ENCODE measurements around the gene DCLRE1B. TPM values are rescaled to one million over a fixed set of nuclear protein-coding genes. Genes with fewer than 3 reads are reported as not detected.

The DCLRE1B gene
- total and polyA plus RNA-seq, 4 donors = 0.82 to 6.6 (median 1.2) TPM

DNA sequence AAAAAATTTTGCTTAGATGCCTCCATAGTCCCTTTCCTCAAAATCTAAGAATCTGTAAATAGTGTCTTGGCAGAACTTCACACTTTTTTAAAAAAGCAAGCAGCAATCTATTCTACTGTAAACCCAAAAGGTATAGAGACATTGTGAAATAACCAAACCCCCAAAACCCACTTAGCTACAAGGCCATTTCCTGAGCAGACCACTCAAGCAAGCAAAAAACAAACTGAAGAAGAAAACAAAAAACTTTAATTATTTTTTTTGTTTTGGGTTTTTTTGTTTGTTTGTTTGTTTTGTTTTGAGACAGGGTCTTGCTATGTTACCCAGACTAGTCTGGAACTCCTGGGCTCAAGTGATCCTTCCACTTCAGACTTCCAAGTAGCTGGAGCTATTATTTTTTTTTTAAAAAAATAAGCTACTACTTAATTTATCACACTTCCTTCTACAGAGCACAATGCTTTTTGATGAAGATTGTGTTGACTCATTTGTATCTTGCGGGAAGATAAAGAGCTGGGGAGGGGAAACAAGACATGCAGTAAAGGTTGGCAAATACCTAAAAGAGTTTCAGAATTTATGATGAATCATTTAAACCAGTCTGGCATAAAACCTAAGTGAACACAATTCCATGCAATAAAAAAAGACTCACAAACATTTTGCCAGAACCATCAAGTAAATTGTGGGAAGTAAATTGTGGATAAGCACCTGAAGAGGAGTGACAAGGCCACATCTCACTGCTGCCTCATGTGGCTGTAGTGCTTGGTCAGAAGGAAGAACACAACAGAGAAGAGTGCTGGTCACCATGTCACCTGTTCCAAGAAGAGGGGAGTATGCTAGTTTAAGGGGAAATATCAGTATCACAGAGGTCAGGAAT lies 30.9 kb upstream of the DCLRE1B start:
- Histone ChIP-seq H3K4me1 (ENCODE audit: control insufficient read depth in 4 of 4, insufficient read depth in 4 of 4, low read length in 3 of 4) (no peaks in the 10 kb centered on the region), H3K4me3 (ENCODE audit: low read depth in 1 of 3, low read length in 3 of 3) (no peak overlapping the region), H3K27me3 (ENCODE audit: control insufficient read depth in 4 of 4, insufficient read depth in 4 of 4, low read length in 3 of 4) (no peaks in the 10 kb centered on the region), H3K9me3 (ENCODE audit: control insufficient read depth in 4 of 4, low read length in 3 of 4) (no peaks in the 10 kb centered on the region), H3K9ac (ENCODE audit: low read depth in 1 of 2, low read length in 2 of 2) (no peak overlapping the region), H3K27ac (ENCODE audit: low read depth in 1 of 2, low read length in 2 of 2) (no peak overlapping the region), H3K36me3 (ENCODE audit: control insufficient read depth in 4 of 4, insufficient read depth in 3 of 4, low read depth in 1 of 4, low read length in 3 of 4) (no peaks in the 10 kb centered on the region)
- WGBS = 70% methylated on average over 1 of the region's 1 CpG
- no peak for TF ChIP-seq HNF4A (conservative IDR thresholded peaks at IDR 0.05)
- no peak for TF ChIP-seq ATF3 (IDR thresholded peaks at IDR 0.05)
- TF ChIP-seq, protein P1, sequence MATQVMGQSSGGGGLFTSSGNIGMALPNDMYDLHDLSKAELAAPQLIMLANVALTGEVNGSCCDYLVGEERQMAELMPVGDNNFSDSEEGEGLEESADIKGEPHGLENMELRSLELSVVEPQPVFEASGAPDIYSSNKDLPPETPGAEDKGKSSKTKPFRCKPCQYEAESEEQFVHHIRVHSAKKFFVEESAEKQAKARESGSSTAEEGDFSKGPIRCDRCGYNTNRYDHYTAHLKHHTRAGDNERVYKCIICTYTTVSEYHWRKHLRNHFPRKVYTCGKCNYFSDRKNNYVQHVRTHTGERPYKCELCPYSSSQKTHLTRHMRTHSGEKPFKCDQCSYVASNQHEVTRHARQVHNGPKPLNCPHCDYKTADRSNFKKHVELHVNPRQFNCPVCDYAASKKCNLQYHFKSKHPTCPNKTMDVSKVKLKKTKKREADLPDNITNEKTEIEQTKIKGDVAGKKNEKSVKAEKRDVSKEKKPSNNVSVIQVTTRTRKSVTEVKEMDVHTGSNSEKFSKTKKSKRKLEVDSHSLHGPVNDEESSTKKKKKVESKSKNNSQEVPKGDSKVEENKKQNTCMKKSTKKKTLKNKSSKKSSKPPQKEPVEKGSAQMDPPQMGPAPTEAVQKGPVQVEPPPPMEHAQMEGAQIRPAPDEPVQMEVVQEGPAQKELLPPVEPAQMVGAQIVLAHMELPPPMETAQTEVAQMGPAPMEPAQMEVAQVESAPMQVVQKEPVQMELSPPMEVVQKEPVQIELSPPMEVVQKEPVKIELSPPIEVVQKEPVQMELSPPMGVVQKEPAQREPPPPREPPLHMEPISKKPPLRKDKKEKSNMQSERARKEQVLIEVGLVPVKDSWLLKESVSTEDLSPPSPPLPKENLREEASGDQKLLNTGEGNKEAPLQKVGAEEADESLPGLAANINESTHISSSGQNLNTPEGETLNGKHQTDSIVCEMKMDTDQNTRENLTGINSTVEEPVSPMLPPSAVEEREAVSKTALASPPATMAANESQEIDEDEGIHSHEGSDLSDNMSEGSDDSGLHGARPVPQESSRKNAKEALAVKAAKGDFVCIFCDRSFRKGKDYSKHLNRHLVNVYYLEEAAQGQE (IDR thresholded peaks at IDR 0.05) = no peak
- no peak for TF ChIP-seq RXRA (IDR thresholded peaks at IDR 0.05)
- TF ChIP-seq NR2F2 (IDR thresholded peaks at IDR 0.05) = no peak
- no peak for TF ChIP-seq RAD21 (IDR thresholded peaks at IDR 0.05)
- no peak for TF ChIP-seq GABPA (IDR thresholded peaks at IDR 0.05 in 1 of 2, conservative IDR thresholded peaks at IDR 0.05 in 1 of 2)
- TF ChIP-seq, protein P2, sequence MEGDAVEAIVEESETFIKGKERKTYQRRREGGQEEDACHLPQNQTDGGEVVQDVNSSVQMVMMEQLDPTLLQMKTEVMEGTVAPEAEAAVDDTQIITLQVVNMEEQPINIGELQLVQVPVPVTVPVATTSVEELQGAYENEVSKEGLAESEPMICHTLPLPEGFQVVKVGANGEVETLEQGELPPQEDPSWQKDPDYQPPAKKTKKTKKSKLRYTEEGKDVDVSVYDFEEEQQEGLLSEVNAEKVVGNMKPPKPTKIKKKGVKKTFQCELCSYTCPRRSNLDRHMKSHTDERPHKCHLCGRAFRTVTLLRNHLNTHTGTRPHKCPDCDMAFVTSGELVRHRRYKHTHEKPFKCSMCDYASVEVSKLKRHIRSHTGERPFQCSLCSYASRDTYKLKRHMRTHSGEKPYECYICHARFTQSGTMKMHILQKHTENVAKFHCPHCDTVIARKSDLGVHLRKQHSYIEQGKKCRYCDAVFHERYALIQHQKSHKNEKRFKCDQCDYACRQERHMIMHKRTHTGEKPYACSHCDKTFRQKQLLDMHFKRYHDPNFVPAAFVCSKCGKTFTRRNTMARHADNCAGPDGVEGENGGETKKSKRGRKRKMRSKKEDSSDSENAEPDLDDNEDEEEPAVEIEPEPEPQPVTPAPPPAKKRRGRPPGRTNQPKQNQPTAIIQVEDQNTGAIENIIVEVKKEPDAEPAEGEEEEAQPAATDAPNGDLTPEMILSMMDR (IDR thresholded peaks at IDR 0.05; ENCODE audit: low read depth, low read length, missing input control) = no peak
- TF ChIP-seq JUND (IDR thresholded peaks at IDR 0.05) = no peak
- TF ChIP-seq SP1 (IDR thresholded peaks at IDR 0.05) = no peak
- TF ChIP-seq YY1 (IDR thresholded peaks at IDR 0.05) = no peak
- TF ChIP-seq, protein P3, sequence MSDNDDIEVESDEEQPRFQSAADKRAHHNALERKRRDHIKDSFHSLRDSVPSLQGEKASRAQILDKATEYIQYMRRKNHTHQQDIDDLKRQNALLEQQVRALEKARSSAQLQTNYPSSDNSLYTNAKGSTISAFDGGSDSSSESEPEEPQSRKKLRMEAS (IDR thresholded peaks at IDR 0.05) = no peak
- no peak for TF ChIP-seq FOXA2 (IDR thresholded peaks at IDR 0.05)
- TF ChIP-seq TAF1 (conservative IDR thresholded peaks at IDR 0.05) = no peak
- no peak for TF ChIP-seq HNF4G (IDR thresholded peaks at IDR 0.05)
- TF ChIP-seq EGR1 (IDR thresholded peaks at IDR 0.05; ENCODE audit: low read depth in 2 of 2) = no peak
- TF ChIP-seq, protein P4, sequence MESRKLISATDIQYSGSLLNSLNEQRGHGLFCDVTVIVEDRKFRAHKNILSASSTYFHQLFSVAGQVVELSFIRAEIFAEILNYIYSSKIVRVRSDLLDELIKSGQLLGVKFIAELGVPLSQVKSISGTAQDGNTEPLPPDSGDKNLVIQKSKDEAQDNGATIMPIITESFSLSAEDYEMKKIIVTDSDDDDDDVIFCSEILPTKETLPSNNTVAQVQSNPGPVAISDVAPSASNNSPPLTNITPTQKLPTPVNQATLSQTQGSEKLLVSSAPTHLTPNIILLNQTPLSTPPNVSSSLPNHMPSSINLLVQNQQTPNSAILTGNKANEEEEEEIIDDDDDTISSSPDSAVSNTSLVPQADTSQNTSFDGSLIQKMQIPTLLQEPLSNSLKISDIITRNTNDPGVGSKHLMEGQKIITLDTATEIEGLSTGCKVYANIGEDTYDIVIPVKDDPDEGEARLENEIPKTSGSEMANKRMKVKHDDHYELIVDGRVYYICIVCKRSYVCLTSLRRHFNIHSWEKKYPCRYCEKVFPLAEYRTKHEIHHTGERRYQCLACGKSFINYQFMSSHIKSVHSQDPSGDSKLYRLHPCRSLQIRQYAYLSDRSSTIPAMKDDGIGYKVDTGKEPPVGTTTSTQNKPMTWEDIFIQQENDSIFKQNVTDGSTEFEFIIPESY (IDR thresholded peaks at IDR 0.05) = no peak
- TF ChIP-seq FOXA1 (IDR thresholded peaks at IDR 0.05) = no peak
- no peak for DNase-seq (ENCODE audit: low spot score)

Data from liver (tissue), 9 donors.